WI38 (cell line): ENCODE data around the gene NPAS1.

ENCODE experiments used
- H3K4me3 ChIP-seq: 2 replicates; pipeline ENCODE4 v1.5.1; 2011; ENCODE audit warnings: low read depth, mild to moderate bottlenecking, control low read depth, low read length
- CTCF ChIP-seq: IDR thresholded peaks from 2 replicates; pipeline ENCODE4 v1.5.1; 2012; ENCODE audit warnings: low read depth, mild to moderate bottlenecking, control low read depth, low read length

NPAS1 gene

GRCh38 chr19:47089767-47090350, 70.2 kb downstream of the NPAS1 start:
- H3K4me3 ChIP-seq: no peak overlapping the region
- TF ChIP-seq CTCF: no peak

- H3K4me3 ChIP-seq: no peak overlapping the region
- no peak for TF ChIP-seq CTCF
Observed at GRCh38 chr19:47093254-47093653, 73.6 kb downstream of the NPAS1 start.

GRCh38 chr19:47093841-47094240, 74.2 kb downstream of the NPAS1 start:
- H3K4me3 ChIP-seq: no peak overlapping the region
- TF ChIP-seq CTCF: no peak

- TF ChIP-seq CTCF: no peak
- H3K4me3 ChIP-seq: no peak overlapping the region
Observed at GRCh38 chr19:47094557-47095475, 75.2 kb downstream of the NPAS1 start.
